Measurements from ENCODE around the gene ARMCX5.

DNA sequence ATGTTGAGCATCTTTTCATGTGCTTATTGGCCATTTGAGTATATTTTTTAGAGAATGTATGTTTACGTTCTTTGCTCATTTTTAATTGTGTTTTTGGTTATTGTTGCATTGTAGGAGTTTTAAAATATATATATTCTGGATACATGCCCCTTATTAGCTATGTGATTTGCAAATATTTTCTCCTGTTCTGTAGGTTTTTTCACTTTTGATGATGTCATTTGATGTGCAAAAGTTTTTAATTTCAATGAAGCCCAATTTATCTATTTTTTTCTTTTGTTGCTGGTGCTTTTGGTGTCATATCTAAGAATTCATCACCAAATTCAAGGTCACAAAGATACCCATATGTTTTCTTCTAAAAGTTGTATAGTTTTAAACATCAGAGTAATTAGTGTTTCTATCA lies 6.8 kb downstream of the ARMCX5 start:
- TF ChIP-seq, protein P1, sequence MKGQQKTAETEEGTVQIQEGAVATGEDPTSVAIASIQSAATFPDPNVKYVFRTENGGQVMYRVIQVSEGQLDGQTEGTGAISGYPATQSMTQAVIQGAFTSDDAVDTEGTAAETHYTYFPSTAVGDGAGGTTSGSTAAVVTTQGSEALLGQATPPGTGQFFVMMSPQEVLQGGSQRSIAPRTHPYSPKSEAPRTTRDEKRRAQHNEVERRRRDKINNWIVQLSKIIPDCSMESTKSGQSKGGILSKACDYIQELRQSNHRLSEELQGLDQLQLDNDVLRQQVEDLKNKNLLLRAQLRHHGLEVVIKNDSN (IDR thresholded peaks at IDR 0.05; ENCODE audit: borderline replicate concordance, extremely low read length, insufficient read depth, low read depth, low read length): no peak
- TF ChIP-seq POLR2A (IDR thresholded peaks at IDR 0.05; ENCODE audit: low read depth, low read length) (no peak), LARP7 (IDR thresholded peaks at IDR 0.05) (no peak), EZH2 (IDR thresholded peaks at IDR 0.05; ENCODE audit: borderline replicate concordance, control insufficient read depth, low read depth, low read length) (no peak)
- TF ChIP-seq, protein P2, sequence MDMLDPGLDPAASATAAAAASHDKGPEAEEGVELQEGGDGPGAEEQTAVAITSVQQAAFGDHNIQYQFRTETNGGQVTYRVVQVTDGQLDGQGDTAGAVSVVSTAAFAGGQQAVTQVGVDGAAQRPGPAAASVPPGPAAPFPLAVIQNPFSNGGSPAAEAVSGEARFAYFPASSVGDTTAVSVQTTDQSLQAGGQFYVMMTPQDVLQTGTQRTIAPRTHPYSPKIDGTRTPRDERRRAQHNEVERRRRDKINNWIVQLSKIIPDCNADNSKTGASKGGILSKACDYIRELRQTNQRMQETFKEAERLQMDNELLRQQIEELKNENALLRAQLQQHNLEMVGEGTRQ (IDR thresholded peaks at IDR 0.05; ENCODE audit: borderline replicate concordance, low read depth, low read length): no peak

Data from GM12878 (cell line).